ENCODE results near the gene PACRG.

GRCh38 chr6:162833776-162834175 is 106.0 kb downstream of the PACRG start:
- TF ChIP-seq SIN3A (IDR thresholded peaks at IDR 0.05; ENCODE audit: borderline replicate concordance, insufficient read depth, low read length) (no peak), REST (IDR thresholded peaks at IDR 0.05; ENCODE audit: insufficient read depth in 1 of 2, low read depth in 2 of 2, low read length in 2 of 2) (no peak), POLR2AphosphoS5 (IDR thresholded peaks at IDR 0.05; ENCODE audit: low read depth, low read length) (no peak), TAF1 (IDR thresholded peaks at IDR 0.05; ENCODE audit: borderline replicate concordance, insufficient read depth, low read length) (no peak)
